ENCODE measurements around the gene SMIM20.
A peak's percentile ranks its signal among the peaks of the same experiment; 100 is the strongest.
"Not testable (repeated sequence)": the region's sequence is repeated elsewhere in the genome, so short reads cannot be mapped to it uniquely, and the experiment has no call there.

The SMIM20 gene

GRCh38 chr4:25913851-25914669 lies at the start of gene SMIM20:
Gene SMIM20 (plus strand): TSS chr4:25914220. CDS start chr4:25914314, 94 bp downstream.
- Histone ChIP-seq H3F3A (ENCODE audit: low read depth) (no peaks in the 10 kb centered on the region), H3K36me3 (ENCODE audit: insufficient read depth, low read length) (no peaks in the 10 kb centered on the region), H3K9ac (ENCODE audit: low read depth, low read length, poor library complexity, severe bottlenecking) (peak within 1 kb of the TSS; percentile 81), H4K20me1 (ENCODE audit: insufficient read depth, low read length, poor library complexity, severe bottlenecking) (no peaks in the 10 kb centered on the region), H3K4me2 (ENCODE audit: low read depth, low read length, poor library complexity, severe bottlenecking) (peak within 1 kb of the TSS; percentile 92), H3K4me1 (ENCODE audit: insufficient read depth, low read length, poor library complexity, severe bottlenecking) (peaks cover 11% of the 10 kb centered on the region), H2AFZ (ENCODE audit: low read length) (peak within 1 kb of the TSS; percentile 96), H3K79me2 (ENCODE audit: insufficient read depth, low read length) (0 out of 2 replicates have a peak, but pooled peaks cover 5% of the 10 kb centered on the region), H3K4me3 (ENCODE audit: low read length, poor library complexity, severe bottlenecking) (peak within 1 kb of the TSS; percentile 94), H3K9me2 (replicated peaks; ENCODE audit: low read depth, low read length) (no peaks in the 10 kb centered on the region), H3K27me3 (ENCODE audit: insufficient read depth, low read length, poor library complexity, severe bottlenecking) (peaks cover 8% of the 10 kb centered on the region), H3K9me3 (ENCODE audit: insufficient read depth, low read depth, low read length) (no peaks in the 10 kb centered on the region)
- TF ChIP-seq EZH2phosphoT487 (IDR thresholded peaks at IDR 0.05; ENCODE audit: borderline replicate concordance): no peak
- no peak for TF ChIP-seq CTCF (conservative IDR thresholded peaks at IDR 0.05; ENCODE audit: low read length)

GRCh38 chr4:25865586-25865985 lies 48.4 kb upstream of the SMIM20 start:
- Histone ChIP-seq H3K36me3 (ENCODE audit: insufficient read depth, low read length) (no peaks in the 10 kb centered on the region), H3K4me3 (ENCODE audit: low read length, poor library complexity, severe bottlenecking) (no peak overlapping the region), H4K20me1 (ENCODE audit: insufficient read depth, low read length, poor library complexity, severe bottlenecking) (no peaks in the 10 kb centered on the region), H3F3A (ENCODE audit: low read depth) (no peaks in the 10 kb centered on the region), H3K79me2 (ENCODE audit: insufficient read depth, low read length) (no peaks in the 10 kb centered on the region), H3K9me2 (replicated peaks; ENCODE audit: low read depth, low read length) (no peaks in the 10 kb centered on the region), H3K4me2 (ENCODE audit: low read depth, low read length, poor library complexity, severe bottlenecking) (no peak overlapping the region), H3K9me3 (ENCODE audit: insufficient read depth, low read depth, low read length) (no peaks in the 10 kb centered on the region), H3K9ac (ENCODE audit: low read depth, low read length, poor library complexity, severe bottlenecking) (no peak overlapping the region), H2AFZ (ENCODE audit: low read length) (no peak overlapping the region), H3K27me3 (ENCODE audit: insufficient read depth, low read length, poor library complexity, severe bottlenecking) (no peaks in the 10 kb centered on the region), H3K4me1 (ENCODE audit: insufficient read depth, low read length, poor library complexity, severe bottlenecking) (no peaks in the 10 kb centered on the region)
- TF ChIP-seq EZH2phosphoT487 (IDR thresholded peaks at IDR 0.05; ENCODE audit: borderline replicate concordance) (no peak), CTCF (conservative IDR thresholded peaks at IDR 0.05; ENCODE audit: low read length) (no peak)

GRCh38 chr4:25866401-25866800 lies 47.6 kb upstream of the SMIM20 start:
- H3K9ac ChIP-seq (ENCODE audit: low read depth, low read length, poor library complexity, severe bottlenecking); H3F3A ChIP-seq (ENCODE audit: low read depth); H2AFZ ChIP-seq (ENCODE audit: low read length); H3K27me3 ChIP-seq (ENCODE audit: insufficient read depth, low read length, poor library complexity, severe bottlenecking); H3K4me3 ChIP-seq (ENCODE audit: low read length, poor library complexity, severe bottlenecking); H3K79me2 ChIP-seq (ENCODE audit: insufficient read depth, low read length); H3K9me2 ChIP-seq (replicated peaks; ENCODE audit: low read depth, low read length); H3K4me1 ChIP-seq (ENCODE audit: insufficient read depth, low read length, poor library complexity, severe bottlenecking); H3K4me2 ChIP-seq (ENCODE audit: low read depth, low read length, poor library complexity, severe bottlenecking); H3K36me3 ChIP-seq (ENCODE audit: insufficient read depth, low read length); H3K9me3 ChIP-seq (ENCODE audit: insufficient read depth, low read depth, low read length); H4K20me1 ChIP-seq (ENCODE audit: insufficient read depth, low read length, poor library complexity, severe bottlenecking): not testable (repeated sequence)
